Loucy (cell line): ENCODE results near the gene C2orf69.

Source experiments
- EZH2phosphoT487 ChIP-seq: fragments of 200-600 bp; IDR thresholded peaks from 2 replicates; pipeline ENCODE4 v1.6.1; 2018; ENCODE audit warnings: antibody characterized with exemption, mild to moderate bottlenecking, moderate library complexity, borderline replicate concordance
- TF ChIP-seq, protein P1 (sequence below): fragments of 200-600 bp; sonication (generic); conservative IDR thresholded peaks from 2 replicates; pipeline ENCODE4 v1.5.1; 2014; ENCODE audit warnings: mild to moderate bottlenecking, antibody characterized with exemption, low read length

DNA sequence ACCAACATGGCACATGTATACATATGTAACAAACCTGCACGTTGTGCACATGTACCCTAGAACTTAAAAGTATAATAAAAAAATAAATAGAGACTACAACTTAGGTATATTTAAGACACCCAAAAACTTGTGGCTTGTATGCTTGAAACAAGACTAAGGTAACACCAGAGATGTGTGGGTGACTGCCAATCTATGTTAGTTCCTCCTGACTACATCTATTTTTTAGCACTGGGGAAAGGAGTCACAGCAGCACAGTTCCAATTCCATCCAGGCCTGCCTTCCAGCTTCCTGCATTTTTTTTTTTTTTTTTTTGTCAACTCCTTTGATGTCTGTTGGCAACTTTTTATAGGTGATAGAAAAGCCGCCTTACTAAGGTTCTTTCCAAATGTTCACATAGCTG is 18.2 kb downstream of the C2orf69 start:
- TF ChIP-seq, protein P1, sequence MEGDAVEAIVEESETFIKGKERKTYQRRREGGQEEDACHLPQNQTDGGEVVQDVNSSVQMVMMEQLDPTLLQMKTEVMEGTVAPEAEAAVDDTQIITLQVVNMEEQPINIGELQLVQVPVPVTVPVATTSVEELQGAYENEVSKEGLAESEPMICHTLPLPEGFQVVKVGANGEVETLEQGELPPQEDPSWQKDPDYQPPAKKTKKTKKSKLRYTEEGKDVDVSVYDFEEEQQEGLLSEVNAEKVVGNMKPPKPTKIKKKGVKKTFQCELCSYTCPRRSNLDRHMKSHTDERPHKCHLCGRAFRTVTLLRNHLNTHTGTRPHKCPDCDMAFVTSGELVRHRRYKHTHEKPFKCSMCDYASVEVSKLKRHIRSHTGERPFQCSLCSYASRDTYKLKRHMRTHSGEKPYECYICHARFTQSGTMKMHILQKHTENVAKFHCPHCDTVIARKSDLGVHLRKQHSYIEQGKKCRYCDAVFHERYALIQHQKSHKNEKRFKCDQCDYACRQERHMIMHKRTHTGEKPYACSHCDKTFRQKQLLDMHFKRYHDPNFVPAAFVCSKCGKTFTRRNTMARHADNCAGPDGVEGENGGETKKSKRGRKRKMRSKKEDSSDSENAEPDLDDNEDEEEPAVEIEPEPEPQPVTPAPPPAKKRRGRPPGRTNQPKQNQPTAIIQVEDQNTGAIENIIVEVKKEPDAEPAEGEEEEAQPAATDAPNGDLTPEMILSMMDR = no peak
- TF ChIP-seq EZH2phosphoT487 = no peak
